NK-92 treated with Interleukin-12 subunit alpha and Interleukin-12 subunit beta, amount 100 ng/mL, for 24 hours (cell line): Measurements from ENCODE around the gene SLC25A26.
"Not testable (repeated sequence)": the region's sequence is repeated elsewhere in the genome, so short reads cannot be mapped to it uniquely, and the experiment has no call there.

Experiments used
- DNase-seq: peaks from one replicate; lab custom pipeline; 2025; lab: John Stamatoyannopoulos, UW

The SLC25A26 gene

DNA sequence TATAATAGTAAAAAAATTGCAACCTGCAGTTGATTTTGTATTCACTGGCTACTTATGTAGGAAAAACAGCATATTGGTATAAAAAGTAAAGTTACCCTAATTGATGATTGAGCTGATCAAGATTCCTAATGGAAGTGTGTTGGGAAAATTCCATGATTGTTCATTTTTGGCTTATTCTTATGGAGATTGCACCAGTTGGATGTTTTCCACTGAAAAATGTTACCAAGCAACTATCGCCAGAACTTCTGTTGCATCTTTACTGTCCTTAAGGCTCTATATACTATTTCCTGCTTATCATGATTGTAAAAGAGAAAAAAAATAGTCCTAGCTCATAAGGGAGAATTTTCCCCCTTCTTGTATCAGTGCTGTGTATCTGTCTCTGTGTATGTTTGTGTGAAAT, 48.6 kb downstream of the SLC25A26 start:
- no peak for DNase-seq

DNA sequence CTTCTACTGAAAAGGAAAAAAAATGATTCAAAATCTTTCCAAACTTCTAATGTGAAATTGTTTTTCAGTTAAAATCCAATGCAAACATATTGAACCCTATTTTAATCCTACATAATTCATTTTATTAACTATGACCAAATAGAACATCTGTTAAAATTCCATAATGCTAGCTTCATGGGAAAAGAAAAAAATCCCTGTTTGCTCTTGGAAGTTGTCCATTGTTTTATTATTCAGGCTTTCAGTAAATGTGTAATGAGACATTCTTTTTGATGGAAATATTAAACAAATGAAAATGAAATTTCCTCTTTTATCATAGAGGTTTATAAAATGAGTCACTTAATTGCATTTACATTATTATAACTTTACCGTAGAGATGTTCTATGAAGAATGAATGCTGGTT, 49.5 kb downstream of the SLC25A26 start:
- DNase-seq: no peak

DNA sequence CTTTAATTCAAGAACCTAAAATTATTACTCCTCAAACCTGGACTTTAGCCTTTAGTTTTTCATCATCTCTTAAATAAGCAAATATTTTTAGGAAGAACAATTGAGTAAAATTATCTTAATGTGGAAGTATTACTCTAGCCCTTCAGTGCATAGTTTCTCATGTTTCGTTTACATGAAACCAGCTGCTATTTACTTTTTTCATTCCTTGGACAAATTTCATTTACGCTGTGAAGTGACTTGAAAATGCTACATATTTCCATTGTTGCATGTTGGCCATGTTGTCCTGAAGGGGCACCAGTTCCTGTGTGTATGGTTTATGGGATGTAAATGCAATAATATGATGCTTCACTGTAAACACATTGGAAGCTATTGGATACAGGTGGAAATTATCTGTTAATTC, 49.9 kb downstream of the SLC25A26 start:
- no peak for DNase-seq

DNA sequence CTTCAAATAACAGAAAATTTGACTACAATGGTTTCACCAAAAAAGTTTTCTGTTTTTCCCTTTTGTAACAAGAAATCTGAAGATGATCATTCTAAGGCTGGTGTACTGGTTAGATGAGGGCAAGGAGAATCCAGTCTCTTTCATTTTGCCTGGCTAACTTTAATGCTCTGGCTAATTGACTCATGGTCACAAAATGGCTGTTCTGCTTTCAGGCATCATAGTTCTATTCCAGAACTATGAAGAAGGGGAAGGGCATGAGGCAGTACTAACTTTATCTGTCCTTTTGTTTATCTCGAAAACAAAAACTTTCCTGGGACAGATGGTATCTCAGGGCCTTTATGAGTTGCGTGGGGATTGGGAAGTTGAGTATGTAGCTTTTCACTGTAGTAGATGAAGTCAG, 50.4 kb downstream of the SLC25A26 start:
- no peak for DNase-seq

DNA sequence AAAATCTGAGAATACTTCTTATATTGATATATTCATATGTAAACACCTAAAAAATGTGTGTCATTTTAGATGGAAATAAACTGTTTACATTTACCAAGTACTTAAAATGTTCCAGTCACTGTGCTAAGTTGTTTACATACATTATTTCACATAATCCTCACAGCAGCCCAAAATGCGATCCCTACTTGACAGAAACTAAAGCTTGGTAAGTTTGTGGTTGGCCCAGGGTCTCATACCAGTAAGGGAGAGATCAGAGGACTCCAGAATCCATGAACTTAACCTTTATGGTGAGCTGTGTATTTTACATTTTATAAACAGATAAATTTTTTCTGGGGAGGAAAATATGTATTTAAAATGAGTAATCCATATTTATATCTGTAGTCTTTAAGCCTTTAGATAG, 51.2 kb downstream of the SLC25A26 start:
- DNase-seq: no peak

DNA sequence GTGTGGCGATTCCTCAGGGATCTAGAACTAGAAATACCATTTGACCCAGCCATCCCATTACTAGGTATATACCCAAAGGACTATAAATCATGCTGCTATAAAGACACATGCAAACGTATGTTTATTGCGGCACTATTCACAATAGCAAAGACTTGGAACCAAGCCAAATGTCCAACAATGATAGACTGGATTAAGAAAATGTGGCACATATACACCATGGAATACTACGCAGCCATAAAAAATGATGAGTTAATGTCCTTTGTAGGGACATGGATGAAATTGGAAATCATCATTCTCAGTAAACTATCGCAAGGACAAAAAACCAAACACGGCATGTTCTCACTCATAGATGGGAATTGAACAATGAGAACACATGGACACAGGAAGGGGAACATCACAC, 54.0 kb downstream of the SLC25A26 start:
- not testable (repeated sequence) for DNase-seq

DNA sequence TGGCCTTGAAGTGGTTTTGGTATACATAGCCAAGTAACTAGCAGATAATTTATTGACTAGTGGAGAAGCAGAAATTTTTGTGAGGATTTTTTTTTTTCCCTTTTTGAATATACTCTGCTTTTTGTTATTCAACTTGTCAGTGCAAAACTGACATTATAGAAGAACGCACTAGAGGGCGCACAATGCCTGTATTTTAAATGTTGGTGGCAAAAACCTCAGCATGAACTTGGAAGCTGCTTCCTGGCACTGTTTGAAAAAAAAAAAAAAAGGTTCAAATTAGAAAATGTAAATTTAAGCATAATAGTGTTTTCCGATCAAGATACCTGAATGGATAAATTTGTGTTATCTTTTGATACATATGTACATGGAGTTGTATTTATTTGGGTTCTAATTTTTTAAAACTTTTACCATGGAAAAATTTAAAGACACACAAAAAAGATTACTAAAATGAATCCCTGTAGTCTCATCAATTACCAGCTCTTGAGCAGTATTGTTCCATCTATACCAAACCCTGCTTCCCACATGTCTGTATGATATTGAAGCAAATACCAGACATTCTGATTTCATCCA, 56.0 kb downstream of the SLC25A26 start:
- DNase-seq: no peak

DNA sequence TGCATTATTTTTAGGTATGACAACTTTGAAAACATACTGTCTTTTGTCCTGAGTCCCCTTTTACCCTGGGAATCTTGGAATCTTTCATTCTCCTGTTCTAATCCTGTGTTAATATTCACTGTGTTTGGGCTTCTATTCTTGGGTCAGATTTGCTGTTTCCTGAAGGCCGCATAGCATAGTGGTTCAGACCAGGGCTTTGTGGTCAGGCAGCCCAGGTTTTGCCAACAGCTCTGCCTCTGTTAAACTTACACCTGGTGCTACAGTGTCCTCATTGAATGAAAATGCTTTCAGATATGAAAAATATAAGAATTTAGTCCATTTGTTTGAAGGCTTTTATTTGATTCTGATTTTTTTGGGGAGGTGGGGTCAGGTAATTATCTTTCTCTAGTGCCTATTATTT, 58.4 kb downstream of the SLC25A26 start:
- DNase-seq: no peak

DNA sequence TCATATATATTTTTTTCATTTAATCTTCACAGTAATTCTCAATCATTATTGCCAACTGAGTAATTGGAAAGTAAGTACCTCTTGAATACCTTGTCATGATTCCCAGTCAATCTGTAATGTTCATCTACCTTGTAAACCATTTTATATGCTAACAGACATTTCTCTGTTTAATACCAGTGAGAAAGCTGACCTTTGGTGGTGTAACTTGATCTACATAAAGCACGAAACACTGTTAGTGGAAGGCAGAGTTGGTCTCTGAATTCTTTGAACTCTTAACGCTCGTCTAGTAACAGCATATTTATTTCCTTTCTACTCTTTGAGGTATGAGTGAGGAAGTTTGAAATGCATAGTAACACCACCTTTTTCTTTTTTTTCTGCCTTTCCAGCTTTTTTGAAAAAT, 59.5 kb downstream of the SLC25A26 start:
- no peak for DNase-seq

DNA sequence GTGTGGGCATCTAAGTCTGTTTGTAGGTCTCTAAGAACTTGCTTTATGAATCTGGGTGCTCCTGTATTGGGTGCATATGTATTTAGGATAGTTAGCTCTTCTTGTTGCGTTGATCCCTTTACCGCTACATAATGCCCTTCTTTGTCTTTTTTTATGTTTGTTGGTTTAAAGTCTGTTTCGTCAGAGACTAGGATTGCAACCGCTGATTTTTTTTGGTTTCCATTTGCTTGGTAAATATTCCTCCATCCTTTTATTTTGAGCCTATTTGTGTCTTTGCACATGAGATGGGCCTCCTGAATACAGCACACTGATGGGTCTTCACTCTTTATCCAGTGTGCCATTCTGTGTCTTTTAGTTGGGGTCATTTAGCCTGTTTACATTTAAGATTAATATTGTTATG, 71.1 kb downstream of the SLC25A26 start:
- DNase-seq: not testable (repeated sequence)

DNA sequence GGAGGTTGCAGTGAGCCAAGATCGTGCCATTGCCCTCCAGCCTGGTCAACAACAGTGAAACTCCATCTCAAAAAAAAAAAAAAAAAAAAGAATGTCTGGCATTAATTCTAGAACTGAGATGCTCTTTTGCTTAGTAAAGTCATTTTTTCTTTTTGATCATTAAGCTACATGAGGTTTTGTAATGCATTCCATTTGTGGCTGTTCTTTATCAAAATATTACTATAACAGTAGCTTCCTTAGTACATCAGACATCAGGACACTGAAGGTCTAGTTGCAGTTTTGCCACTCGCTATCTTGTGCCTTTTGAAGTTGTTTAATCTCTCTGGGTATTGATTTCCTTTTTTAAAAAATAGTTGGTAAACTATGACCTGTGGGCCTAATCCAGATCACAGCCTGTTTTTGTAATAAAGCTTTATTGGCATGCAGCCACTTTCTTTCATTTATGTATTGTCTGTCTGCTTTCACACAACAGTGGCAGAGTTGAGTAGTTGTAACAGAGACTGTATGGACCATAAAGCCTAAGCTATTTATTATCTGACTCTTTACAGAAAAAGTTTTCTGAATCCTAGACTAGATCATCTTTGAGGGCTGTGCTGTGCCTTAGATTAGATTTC, 76.6 kb downstream of the SLC25A26 start:
- DNase-seq: no peak

DNA sequence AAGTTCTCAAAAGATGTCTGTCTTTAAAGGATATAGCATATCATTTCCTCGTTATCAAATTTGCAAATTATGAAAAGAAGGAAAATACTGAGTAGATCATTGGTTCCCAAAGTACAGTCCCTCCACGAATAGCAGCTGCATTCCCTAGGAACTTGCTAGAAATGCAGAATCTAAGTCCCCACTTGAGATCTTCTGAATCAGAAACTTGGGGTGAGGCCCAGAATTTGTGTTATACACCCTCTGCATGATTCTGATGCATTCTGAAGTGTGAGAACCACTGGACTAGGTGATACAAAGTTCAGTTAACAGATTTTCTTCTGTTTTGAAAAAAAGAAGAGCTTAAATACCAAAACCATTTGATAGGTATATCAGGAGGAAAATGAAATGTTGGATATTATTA, 77.1 kb downstream of the SLC25A26 start:
- DNase-seq: no peak

DNA sequence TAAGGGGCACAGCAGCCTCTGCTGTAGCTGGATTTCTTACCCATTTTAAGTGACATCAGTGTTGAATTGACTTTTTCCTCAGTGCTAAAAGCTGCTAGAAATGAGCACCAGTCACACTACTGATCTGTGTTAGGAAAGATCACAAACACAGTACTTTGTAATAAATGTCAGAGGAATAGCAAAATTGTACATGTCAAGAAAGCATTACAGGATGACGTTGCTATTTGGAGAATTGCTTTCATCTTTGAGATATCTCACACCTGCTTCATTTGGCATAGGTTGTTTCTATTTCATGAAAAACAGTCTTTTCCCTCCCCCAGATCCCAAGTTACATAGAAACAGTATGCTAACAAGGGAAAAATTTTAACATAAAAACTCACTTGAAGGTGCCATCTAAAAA, 77.8 kb downstream of the SLC25A26 start:
- no peak for DNase-seq

DNA sequence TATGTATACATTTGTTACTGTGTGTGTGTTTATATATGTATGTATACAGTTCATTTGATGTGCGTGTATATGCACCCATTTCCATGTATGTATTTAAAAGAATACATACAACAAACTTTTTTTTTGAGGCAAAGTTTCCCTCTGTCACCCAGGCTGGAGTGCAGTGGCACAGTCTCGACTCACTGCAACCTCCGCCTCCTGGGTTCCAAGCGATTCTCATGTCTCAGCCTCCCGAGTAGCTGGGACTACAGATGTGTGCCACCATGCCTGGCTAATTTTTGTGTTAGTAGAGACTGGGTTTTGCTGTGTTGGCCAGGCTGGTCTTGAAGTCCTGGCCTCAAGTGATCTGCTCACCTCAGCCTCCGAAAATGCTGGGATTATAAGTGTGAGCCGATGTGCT, 78.3 kb downstream of the SLC25A26 start:
- DNase-seq: not testable (repeated sequence)

DNA sequence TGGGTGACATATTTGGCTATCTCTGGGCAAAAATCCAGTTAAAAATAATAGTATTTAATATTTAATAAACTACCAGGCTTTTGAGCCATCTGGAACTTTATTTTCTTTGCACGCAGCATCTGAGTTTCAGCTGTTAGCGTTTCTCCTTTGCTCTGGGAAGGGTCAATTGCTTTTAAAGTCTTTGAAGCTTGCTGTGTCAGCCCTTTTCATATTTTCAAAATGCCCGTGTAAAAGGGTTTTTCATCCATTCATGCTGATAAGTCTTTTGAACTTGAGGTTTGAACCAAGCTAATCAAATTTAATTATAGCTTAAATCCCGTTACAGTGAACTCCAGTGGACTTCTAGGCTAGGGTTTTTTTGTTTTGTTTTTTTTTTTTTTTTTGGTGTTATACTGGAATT, 79.1 kb downstream of the SLC25A26 start:
- no peak for DNase-seq

DNA sequence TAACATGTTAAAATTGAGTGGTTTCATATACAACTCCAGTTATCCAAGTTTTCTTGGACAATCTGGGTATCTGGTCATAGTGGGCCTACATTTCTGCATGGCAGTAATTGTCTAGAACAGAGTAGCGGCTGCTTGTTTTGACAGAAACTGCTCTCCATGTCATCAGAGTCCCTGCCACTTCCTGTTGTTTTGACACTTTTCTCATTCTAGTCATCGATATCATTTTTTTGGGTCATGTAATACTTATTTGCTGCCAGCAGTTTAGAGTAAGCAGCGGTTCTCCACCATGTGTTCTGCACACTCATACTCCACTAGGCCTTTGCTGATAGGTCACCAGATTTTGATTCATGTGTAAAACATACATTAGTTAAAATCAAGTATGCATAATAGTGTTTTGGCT, 81.5 kb downstream of the SLC25A26 start:
- DNase-seq: no peak

DNA sequence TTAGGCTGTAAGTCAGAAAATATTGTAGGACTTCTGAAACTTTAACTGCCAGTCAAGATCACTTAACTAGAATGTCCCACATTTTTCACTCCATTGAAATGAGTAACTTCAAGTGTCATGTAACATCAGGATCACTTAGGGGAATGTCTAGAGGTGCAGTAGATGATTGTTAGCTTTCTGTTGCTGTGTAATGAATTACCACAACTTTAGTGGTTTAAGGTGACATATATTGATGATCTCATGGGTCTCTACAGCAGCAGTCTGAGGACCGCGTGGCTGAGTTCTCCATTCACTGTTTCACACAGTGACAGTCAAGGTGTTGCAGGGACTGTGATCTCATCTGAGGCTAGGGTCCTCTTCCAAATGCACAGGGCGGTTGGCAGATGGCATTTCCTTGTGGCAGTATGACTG, 82.7 kb downstream of the SLC25A26 start:
- DNase-seq: no peak

DNA sequence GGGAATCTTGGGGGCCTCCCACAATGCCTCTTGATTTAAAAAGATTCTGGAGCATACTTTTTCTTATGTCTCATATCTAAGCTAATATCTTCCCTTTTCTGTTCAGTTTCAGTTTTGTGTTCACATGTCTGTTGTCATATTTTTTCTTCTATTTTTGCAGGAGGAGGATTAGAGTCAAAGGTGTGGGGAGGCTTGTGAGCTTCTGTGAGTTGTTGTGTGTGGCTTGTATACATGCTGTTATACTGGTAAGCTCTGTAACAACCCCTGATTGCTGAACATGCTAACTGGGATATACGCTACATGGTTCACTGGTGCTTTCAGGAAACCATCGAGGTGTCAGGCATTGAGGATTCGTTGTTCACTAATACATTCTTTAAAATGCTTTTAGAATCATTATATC, 83.5 kb downstream of the SLC25A26 start:
- DNase-seq: no peak

DNA sequence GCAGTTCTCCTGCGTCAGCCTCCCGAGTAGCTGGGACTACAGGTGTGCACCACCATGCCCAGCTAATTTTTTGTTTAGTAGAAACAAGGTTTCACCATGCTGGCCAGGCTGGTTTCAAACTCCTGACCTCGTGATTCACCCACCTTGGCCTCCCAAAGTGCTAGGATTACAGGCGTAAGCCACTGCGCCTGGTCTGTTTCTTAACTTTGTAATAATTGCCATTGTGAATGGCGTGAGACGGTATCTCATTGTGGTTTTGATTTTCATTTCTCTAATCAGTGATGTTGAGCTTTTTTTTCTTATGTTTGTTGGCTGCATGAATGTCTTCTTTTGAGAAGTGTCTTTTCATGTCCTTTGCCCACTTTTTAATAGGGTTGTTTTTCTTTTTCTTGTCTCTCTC, 85.3 kb downstream of the SLC25A26 start:
- DNase-seq: not testable (repeated sequence)

DNA sequence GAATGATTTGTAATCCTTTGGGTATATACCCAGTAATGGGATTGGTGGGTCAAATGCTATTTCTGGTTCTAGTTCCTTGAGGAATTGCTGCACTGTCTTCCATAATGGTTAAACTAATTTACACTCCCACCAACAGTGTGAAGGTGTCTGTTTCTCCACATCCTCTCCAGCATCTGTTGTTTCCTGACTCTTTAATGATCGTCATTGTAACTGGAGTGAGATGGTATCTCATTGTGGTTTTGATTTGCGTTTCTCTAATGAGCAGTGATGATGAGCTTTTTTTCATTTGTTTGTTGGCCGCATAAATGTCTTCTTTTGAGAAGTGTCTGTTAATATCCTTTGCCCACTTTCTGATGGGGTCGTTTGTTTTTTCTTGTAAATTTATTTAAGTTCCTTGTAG, 86.2 kb downstream of the SLC25A26 start:
- not testable (repeated sequence) for DNase-seq

DNA sequence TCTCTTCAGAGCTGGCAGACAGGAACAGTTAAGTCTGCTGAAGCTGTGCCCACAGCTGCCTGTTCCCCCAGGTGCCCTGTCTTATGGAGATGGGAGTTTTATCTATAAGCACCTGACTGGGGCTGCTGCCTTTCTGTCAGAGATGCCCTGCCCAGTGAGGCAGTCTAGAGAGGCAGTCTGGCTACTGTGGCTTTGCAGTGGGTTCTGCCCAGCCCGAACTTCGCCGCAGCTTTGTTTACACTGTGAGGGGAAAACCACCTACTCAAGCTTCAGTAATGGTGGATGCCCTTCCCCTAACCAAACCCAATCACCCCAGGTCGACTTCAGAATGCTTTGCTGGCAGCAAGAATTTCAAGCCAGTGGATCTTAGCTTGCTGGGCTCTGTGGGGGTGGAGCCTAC, 91.2 kb downstream of the SLC25A26 start:
- no peak for DNase-seq

DNA sequence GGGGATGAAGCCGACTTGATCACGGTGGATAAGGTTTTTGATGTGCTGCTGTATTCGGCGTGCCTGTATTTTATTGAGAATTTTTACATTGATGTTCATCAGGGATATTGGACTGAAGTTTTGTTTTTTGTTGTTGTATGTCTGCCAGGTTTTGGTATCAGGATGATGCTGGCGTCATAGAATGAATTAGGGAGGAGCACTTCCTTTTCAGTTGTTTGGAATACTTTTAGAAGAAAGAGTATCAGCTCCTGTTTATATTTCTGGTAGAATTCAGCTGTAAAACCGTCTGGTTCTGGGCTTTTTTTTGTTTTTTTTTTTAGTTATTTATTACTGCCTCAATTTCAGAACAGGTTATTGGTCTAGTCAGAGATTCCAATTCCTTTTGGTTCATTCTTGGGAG, 93.7 kb downstream of the SLC25A26 start:
- DNase-seq: no peak

DNA sequence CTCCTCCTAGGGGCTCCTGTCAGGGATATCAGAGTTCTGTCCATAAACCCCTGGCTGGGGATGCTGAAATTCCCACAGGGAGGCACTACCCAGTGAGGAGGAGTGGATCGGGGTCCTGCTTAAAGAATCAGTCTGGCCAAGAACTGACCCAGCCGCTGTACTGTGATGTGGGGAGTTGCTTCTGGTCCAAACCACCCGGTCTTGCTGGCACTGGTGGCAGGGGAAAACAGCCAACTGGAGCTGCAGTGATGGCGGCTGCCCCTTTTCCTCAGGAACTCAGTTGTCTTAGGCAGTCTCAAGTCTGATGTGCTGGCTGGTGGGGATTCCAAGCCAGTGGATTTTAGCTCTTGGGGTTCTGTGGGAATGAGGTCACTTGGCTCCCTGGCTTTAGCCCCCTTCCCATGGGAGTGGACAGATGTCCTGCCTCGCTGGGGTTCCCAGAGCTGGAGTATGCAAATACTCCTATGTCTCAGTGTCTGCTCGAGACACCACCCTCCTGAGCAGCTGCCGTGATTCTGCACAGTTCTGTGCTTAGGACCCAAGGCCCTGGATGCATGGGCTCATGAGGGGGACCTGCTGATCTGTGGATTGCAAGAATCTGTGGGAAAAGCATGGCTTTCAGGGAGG, 97.1 kb downstream of the SLC25A26 start:
- DNase-seq: no peak

DNA sequence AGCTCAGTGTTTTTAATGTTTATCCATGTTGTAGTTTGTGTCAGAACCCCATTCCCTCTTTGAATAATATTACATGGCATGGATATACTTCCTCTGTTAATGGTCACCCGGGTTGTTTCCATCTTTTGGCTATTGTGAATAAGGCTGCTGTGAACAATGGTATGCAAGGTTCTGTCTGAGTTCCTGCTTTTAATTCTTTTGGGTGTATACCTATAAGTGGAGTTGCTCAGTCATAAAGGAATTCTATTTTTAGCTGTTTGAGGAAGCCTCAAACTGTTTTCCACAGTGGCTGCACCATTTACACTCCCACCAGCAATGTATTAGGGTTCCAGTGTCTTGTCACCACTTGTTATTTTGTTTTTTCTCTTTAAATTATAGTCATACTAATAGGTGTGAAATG, 99.6 kb downstream of the SLC25A26 start:
- no peak for DNase-seq
